Testis (tissue), 3 donors: ENCODE measurements around the gene WFS1. TPM values are rescaled to one million over a fixed set of nuclear protein-coding genes. Genes with fewer than 3 reads are reported as not detected.

Experiments used
- DNase-seq: peaks from one replicate; pipeline ENCODE4 v3.0.0-alpha.2; 2019
- H3K27ac ChIP-seq, 2 donors: fragments of 200-600 bp; sonication (generic); one replicate each; pipeline ENCODE4 v1.5.1; 2019
- H3K27me3 ChIP-seq: fragments of 200-600 bp; sonication (generic); one replicate; pipeline ENCODE4 v1.5.1; 2019
- H3K36me3 ChIP-seq: fragments of 200-600 bp; sonication (generic); one replicate; pipeline ENCODE4 v1.5.1; 2017; ENCODE audit warnings: low read depth; ENCODE audit errors: missing control alignments
- H3K4me1 ChIP-seq: fragments of 200-600 bp; sonication (generic); one replicate; pipeline ENCODE4 v1.5.1; 2019
- H3K4me3 ChIP-seq, 2 donors: fragments of 200-600 bp; sonication (generic); one replicate each; pipeline ENCODE4 v1.5.1; 2017 to 2019
- H3K9me3 ChIP-seq: fragments of 200-600 bp; sonication (generic); one replicate; pipeline ENCODE4 v1.5.1; 2017
- CTCF ChIP-seq, 3 experiments: fragments of 450-650 bp in 2 of 3; fragments of 200-600 bp in 1 of 3; sonication (generic) in 1 of 3; IDR thresholded peaks; one replicate each; pipeline ENCODE4 v1.5.1; 2016 to 2019; ENCODE audit warnings: antibody characterized with exemption in 3 of 3, mild to moderate bottlenecking in 2 of 3, moderate library complexity in 1 of 3
- POLR2A ChIP-seq: fragments of 450-650 bp; IDR thresholded peaks from one replicate; pipeline ENCODE4 v1.6.1; 2017; ENCODE audit warnings: antibody characterized with exemption, mild to moderate bottlenecking, moderate library complexity
- WGBS, 2 donors: methylation state at CpG; one replicate each; pipeline ENCODE4 v1.1.5; 2018; 5-methylcytosine and 5-hydroxymethylcytosine counted together
- intact Hi-C: fragments of 100-400 bp; cut with DNase I; formaldehyde crosslinking; loops from one replicate; pipeline ENCODE4 v1.15.1; 2023; ENCODE audit warnings: low total_unique reads
- polyA plus RNA-seq: library from polyadenylated mRNA; stranded (reverse); fragments of 350-450 nt; fragmentation: Illumina TruSeq; extraction: RNeasy Lipid Tissue Mini Kit (QIAGEN cat#74804); gene quantifications from one replicate; pipeline ENCODE4 v1.2.3, GENCODE V29; 2014; ENCODE audit warnings: low read depth, low replicate concordance; ENCODE audit not compliant: insufficient read depth
- total RNA-seq, 2 donors: library from RNA; depleted of rRNA; stranded (reverse); fragments of >200 nt; gene quantifications; one replicate each; pipeline ENCODE4 v1.2.3, GENCODE V29; 2016

WFS1 gene
- total and polyA plus RNA-seq, 3 donors from 2014 or later = 80.4 to 202 (median 124) TPM

GRCh38 chr4:6280365-6280996 is 10.8 kb downstream of the WFS1 start:
- Histone ChIP-seq H3K4me3 (no peak overlapping the region), H3K36me3 (no peaks in the 10 kb centered on the region), H3K27me3 (no peaks in the 10 kb centered on the region), H3K9me3 (no peaks in the 10 kb centered on the region), H3K4me1 (peaks cover 65% of the 10 kb centered on the region), H3K27ac (peak overlapping the region; percentile 53 to 85)
- intact Hi-C loops = no loop called here
- no peak for DNase-seq
- 80 to 81% methylated on average over 9 to 12 of the region's 16 CpGs for WGBS, 2 donors
- TF ChIP-seq CTCF (IDR thresholded peaks at IDR 0.05) (no peak), POLR2A (no peak)

- Histone ChIP-seq H3K9me3 (no peaks in the 10 kb centered on the region), H3K4me1 (peaks cover 53% of the 10 kb centered on the region), H3K4me3 (no peak overlapping the region), H3K36me3 (no peaks in the 10 kb centered on the region), H3K27me3 (no peaks in the 10 kb centered on the region), H3K27ac (peak overlapping the region; percentile 34 to 47)
- DNase-seq = peak; percentile 82
- TF ChIP-seq POLR2A = no peak
- no peak for TF ChIP-seq CTCF (IDR thresholded peaks at IDR 0.05)
- WGBS, 2 donors = 65 to 77% methylated on average over 11 to 20 of the region's 20 CpGs
- intact Hi-C loops = no loop called here
These were observed 12.0 kb downstream of the WFS1 start for GRCh38 chr4:6281436-6282313.

- H3K27ac ChIP-seq = peak overlapping the region; percentile 34 to 47
- intact Hi-C loops = no loop called here
- 17 to 33% methylated on average over 6 of the region's 6 CpGs for whole genome bisulfite sequencing, 2 donors
- no peak for TF ChIP-seq POLR2A
- no peak for TF ChIP-seq CTCF (IDR thresholded peaks at IDR 0.05)
- no peak overlapping the region for H3K4me3 ChIP-seq
- no peaks in the 10 kb centered on the region for H3K36me3 ChIP-seq
- no peaks in the 10 kb centered on the region for H3K27me3 ChIP-seq
- no peaks in the 10 kb centered on the region for H3K9me3 ChIP-seq
- peaks cover 46% of the 10 kb centered on the region for H3K4me1 ChIP-seq
- no peak for DNase-seq
These were observed 12.7 kb downstream of the WFS1 start for GRCh38 chr4:6282314-6282771.

GRCh38 chr4:6283282-6283681 is 13.6 kb downstream of the WFS1 start:
- Histone ChIP-seq H3K4me3 (no peak overlapping the region), H3K36me3 (no peaks in the 10 kb centered on the region), H3K27ac (peak overlapping the region in 1 of 2 donors; percentile 48), H3K4me1 (peaks cover 37% of the 10 kb centered on the region), H3K9me3 (no peaks in the 10 kb centered on the region), H3K27me3 (no peaks in the 10 kb centered on the region)
- TF ChIP-seq CTCF (IDR thresholded peaks at IDR 0.05) = no peak
- 78 to 81% methylated on average over 2 to 3 of the region's 4 CpGs for WGBS, 2 donors
- intact Hi-C loops = no loop called here
- DNase-seq = no peak
